SU-DHL-6 (cell line): Measurements from ENCODE around the gene PC.
"Not testable (repeated sequence)": the region's sequence is repeated elsewhere in the genome, so short reads cannot be mapped to it uniquely, and the experiment has no call there.

Experiments used
- EZH2phosphoT487 ChIP-seq: fragments of 200-600 bp; sonication (generic), shearing (Covaris generic); conservative IDR thresholded peaks from 2 replicates; pipeline ENCODE4 v1.6.1; 2018; ENCODE audit warnings: mild to moderate bottlenecking, antibody characterized with exemption, low read length, moderate library complexity, mixed read lengths
- TF ChIP-seq, protein P1 (sequence below): fragments of 200-600 bp; sonication (generic); IDR thresholded peaks from one replicate; pipeline ENCODE4 v1.5.1; 2017; ENCODE audit warnings: antibody characterized with exemption, mild to moderate bottlenecking, low read length, moderate library complexity; ENCODE audit not compliant: insufficient read depth, poor library complexity, severe bottlenecking

DNA sequence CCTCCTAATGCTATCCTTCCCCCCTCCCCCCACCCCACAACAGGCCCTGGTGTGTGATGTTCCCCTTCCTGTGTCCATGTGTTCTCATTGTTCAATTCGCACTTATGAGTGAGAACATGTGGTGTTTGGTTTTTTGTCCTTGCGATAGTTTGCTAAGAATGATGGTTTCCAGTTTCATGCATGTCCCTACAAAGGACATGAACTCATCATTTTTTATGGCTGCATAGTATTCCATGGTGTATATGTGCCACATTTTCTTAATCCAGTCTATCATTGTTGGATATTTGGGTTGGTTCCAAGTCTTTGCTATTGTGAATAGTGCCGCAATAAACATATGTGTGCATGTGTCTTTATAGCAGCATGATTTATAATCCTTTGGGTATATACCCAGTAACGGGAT, 133.6 kb downstream of the PC start:
- TF ChIP-seq, protein P1, sequence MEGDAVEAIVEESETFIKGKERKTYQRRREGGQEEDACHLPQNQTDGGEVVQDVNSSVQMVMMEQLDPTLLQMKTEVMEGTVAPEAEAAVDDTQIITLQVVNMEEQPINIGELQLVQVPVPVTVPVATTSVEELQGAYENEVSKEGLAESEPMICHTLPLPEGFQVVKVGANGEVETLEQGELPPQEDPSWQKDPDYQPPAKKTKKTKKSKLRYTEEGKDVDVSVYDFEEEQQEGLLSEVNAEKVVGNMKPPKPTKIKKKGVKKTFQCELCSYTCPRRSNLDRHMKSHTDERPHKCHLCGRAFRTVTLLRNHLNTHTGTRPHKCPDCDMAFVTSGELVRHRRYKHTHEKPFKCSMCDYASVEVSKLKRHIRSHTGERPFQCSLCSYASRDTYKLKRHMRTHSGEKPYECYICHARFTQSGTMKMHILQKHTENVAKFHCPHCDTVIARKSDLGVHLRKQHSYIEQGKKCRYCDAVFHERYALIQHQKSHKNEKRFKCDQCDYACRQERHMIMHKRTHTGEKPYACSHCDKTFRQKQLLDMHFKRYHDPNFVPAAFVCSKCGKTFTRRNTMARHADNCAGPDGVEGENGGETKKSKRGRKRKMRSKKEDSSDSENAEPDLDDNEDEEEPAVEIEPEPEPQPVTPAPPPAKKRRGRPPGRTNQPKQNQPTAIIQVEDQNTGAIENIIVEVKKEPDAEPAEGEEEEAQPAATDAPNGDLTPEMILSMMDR: not testable (repeated sequence)
- TF ChIP-seq EZH2phosphoT487: not testable (repeated sequence)
